Lung (tissue), 12 donors: ENCODE results near the gene CLASP1. TPM values are rescaled to one million over a fixed set of nuclear protein-coding genes. Genes with fewer than 3 reads are reported as not detected.

Source experiments
- ATAC-seq: fragments of 200-7000 bp; cut with Tn5 transposase; one replicate; pipeline ENCODE4 v1.9.1; 2020; ENCODE audit warnings: moderate number of reproducible peaks; ENCODE audit not compliant: insufficient read depth, low FRiP score
- DNase-seq, 3 donors: peaks; one replicate each; pipeline ENCODE4 v3.0.0-alpha.2; 2013 to 2017
- H3K27ac ChIP-seq, 2 donors: one replicate each; pipeline ENCODE4 v1.5.1; 2013; ENCODE audit warnings: mild to moderate bottlenecking in 2 of 2, moderate library complexity in 2 of 2, control low read depth in 1 of 2, inconsistent platforms in 1 of 2, low read depth in 1 of 2, low read length in 1 of 2
- H3K27me3 ChIP-seq, 3 donors: one replicate each; pipeline ENCODE4 v1.5.1; 2013; ENCODE audit warnings: low read length in 2 of 3; ENCODE audit not compliant: control insufficient read depth in 3 of 3, insufficient read depth in 3 of 3
- H3K36me3 ChIP-seq, 4 donors: one replicate each; pipeline ENCODE4 v1.5.1; 2013; ENCODE audit warnings: low read length in 4 of 4, mild to moderate bottlenecking in 1 of 4, moderate library complexity in 1 of 4; ENCODE audit not compliant: control insufficient read depth in 4 of 4, insufficient read depth in 4 of 4
- H3K4me1 ChIP-seq, 5 donors: one replicate each; pipeline ENCODE4 v1.5.1; 2013; ENCODE audit warnings: low read length in 5 of 5, mild to moderate bottlenecking in 2 of 5, moderate library complexity in 1 of 5; ENCODE audit not compliant: control insufficient read depth in 5 of 5, insufficient read depth in 5 of 5
- H3K4me3 ChIP-seq: one replicate; pipeline ENCODE4 v1.5.1; 2013; ENCODE audit warnings: mild to moderate bottlenecking, control low read depth, moderate library complexity
- H3K9ac ChIP-seq, 2 donors: one replicate each; pipeline ENCODE4 v1.5.1; 2013; ENCODE audit warnings: low read length in 2 of 2, control low read depth in 1 of 2; ENCODE audit not compliant: insufficient read depth in 1 of 2
- H3K9me3 ChIP-seq, 4 donors: one replicate each; pipeline ENCODE4 v1.5.1; 2013; ENCODE audit warnings: low read length in 3 of 4, mild to moderate bottlenecking in 1 of 4, moderate library complexity in 1 of 4; ENCODE audit not compliant: control insufficient read depth in 4 of 4, insufficient read depth in 3 of 4
- WGBS, 2 donors: extraction: QIAGEN DNeasy Blood & Tissue Kit; methylation state at CpG; one replicate each; pipeline ENCODE4 v1.1.7; 2013; 5-methylcytosine and 5-hydroxymethylcytosine counted together
- polyA plus RNA-seq, 2 donors: library from polyadenylated mRNA; stranded (reverse); fragments of 200-250 nt; gene quantifications; one replicate each; pipeline ENCODE4 v1.2.1, GENCODE V29; 2013
- total RNA-seq, 2 donors: library from RNA; depleted of rRNA in 1 of 2; stranded (reverse); fragments of >200 nt in 1 of 2; gene quantifications; one replicate each; pipeline ENCODE4 v1.2.1, GENCODE V29; 2014 to 2021
- TF ChIP-seq, protein P1 (sequence below): IDR thresholded peaks from 2 replicates; pipeline ENCODE4 v1.5.1; 2012; ENCODE audit warnings: mild to moderate bottlenecking; ENCODE audit errors: control extremely low read depth, extremely low read depth
- donor health status: control.
- donor health status: control.
- donor health status: Bipolar disorder and iron deficiency.
- donor health status: healthy.
- donor health status: DM: yes; HTN: yes; CAD: no.

CLASP1 gene
- total and polyA plus RNA-seq, 4 donors = 7.4 to 128 (median 30.6) TPM

GRCh38 chr2:121575800-121576199 lies 73.5 kb downstream of the CLASP1 start:
- Histone ChIP-seq H3K4me3 (no peak overlapping the region), H3K4me1 (peaks cover 0 to 11% (median 2%) of the 10 kb centered on the region in 5 donors), H3K9me3 (no peaks in the 10 kb centered on the region), H3K9ac (no peak overlapping the region), H3K27me3 (no peaks in the 10 kb centered on the region), H3K27ac (no peak overlapping the region), H3K36me3 (peaks cover 0 to 3% (median 0%) of the 10 kb centered on the region in 4 donors)
- DNase-seq (no peak), ATAC-seq (no peak)
- WGBS, 2 donors = 90 to 94% methylated on average over 3 of the region's 3 CpGs
- TF ChIP-seq, protein P1, sequence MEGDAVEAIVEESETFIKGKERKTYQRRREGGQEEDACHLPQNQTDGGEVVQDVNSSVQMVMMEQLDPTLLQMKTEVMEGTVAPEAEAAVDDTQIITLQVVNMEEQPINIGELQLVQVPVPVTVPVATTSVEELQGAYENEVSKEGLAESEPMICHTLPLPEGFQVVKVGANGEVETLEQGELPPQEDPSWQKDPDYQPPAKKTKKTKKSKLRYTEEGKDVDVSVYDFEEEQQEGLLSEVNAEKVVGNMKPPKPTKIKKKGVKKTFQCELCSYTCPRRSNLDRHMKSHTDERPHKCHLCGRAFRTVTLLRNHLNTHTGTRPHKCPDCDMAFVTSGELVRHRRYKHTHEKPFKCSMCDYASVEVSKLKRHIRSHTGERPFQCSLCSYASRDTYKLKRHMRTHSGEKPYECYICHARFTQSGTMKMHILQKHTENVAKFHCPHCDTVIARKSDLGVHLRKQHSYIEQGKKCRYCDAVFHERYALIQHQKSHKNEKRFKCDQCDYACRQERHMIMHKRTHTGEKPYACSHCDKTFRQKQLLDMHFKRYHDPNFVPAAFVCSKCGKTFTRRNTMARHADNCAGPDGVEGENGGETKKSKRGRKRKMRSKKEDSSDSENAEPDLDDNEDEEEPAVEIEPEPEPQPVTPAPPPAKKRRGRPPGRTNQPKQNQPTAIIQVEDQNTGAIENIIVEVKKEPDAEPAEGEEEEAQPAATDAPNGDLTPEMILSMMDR = no peak

GRCh38 chr2:121570667-121571055 lies 78.6 kb downstream of the CLASP1 start:
- H3K4me3 ChIP-seq = no peak overlapping the region
- no peaks in the 10 kb centered on the region for H3K27me3 ChIP-seq
- TF ChIP-seq, protein P1 = no peak
- no peak for ATAC-seq
- peak in 1 of 3 donors; percentile 35 for DNase-seq
- H3K4me1 ChIP-seq = peaks cover 0 to 9% (median under 1%) of the 10 kb centered on the region in 5 donors
- no peak overlapping the region for H3K9ac ChIP-seq
- H3K36me3 ChIP-seq = peaks cover 0 to 3% (median under 1%) of the 10 kb centered on the region in 4 donors
- no peak overlapping the region for H3K27ac ChIP-seq
- WGBS, 2 donors = 63 to 88% methylated on average over 2 of the region's 2 CpGs
- no peaks in the 10 kb centered on the region for H3K9me3 ChIP-seq

- 94 to 95% methylated on average over 2 of the region's 2 CpGs for WGBS, 2 donors
- no peak for ATAC-seq
- H3K36me3 ChIP-seq = peaks cover 0 to 3% (median under 1%) of the 10 kb centered on the region in 4 donors
- no peaks in the 10 kb centered on the region for H3K9me3 ChIP-seq
- H3K4me3 ChIP-seq = no peak overlapping the region
- no peak overlapping the region for H3K27ac ChIP-seq
- no peaks in the 10 kb centered on the region for H3K27me3 ChIP-seq
- no peak overlapping the region for H3K9ac ChIP-seq
- DNase-seq = peak in 1 of 3 donors; percentile 9
- TF ChIP-seq, protein P1 = no peak
- H3K4me1 ChIP-seq = peaks cover 0 to 14% (median 5%) of the 10 kb centered on the region in 5 donors
Observed at GRCh38 chr2:121570036-121570666, 79.1 kb downstream of the CLASP1 start.
